Activated naive CD4-positive, alpha-beta T cell treated with anti-CD3 and anti-CD28 coated beads, Interleukin-2, amount 10 ng/mL, durations not matched to agents 7 days and 5 days (primary cell): ENCODE data around the gene NPAS3.

Source experiments
- CTCF ChIA-PET: fragments of 350-600 bp; sonication (Branson Sonifier 250); formaldehyde crosslinking; loops from one replicate; lab custom pipeline; 2021; ENCODE audit warnings: antibody characterized with exemption; lab: Charles Lee
- DNase-seq: peaks from one replicate; pipeline ENCODE4 v3.0.0-alpha.2; 2020
- H3K27ac Mint-ChIP-seq: one replicate; pipeline ENCODE4 v1.8.0; 2021; ENCODE audit warnings: mild to moderate bottlenecking, moderate library complexity, mixed read lengths
- H3K27me3 Mint-ChIP-seq: one replicate; pipeline ENCODE4 v1.8.0; 2021; ENCODE audit warnings: mild to moderate bottlenecking, mixed read lengths
- H3K36me3 Mint-ChIP-seq: one replicate; pipeline ENCODE4 v1.8.0; 2021; ENCODE audit warnings: mixed read lengths
- H3K4me1 Mint-ChIP-seq: one replicate; pipeline ENCODE4 v1.8.0; 2021; ENCODE audit warnings: mixed read lengths
- H3K4me3 Mint-ChIP-seq: one replicate; pipeline ENCODE4 v1.8.0; 2021; ENCODE audit warnings: mild to moderate bottlenecking, moderate library complexity, mixed read lengths
- H3K9me3 Mint-ChIP-seq: one replicate; pipeline ENCODE4 v1.8.0; 2021; ENCODE audit warnings: mixed read lengths

Gene NPAS3

GRCh38 chr14:33561488-33562175 lies 623.0 kb downstream of the NPAS3 start:
- no peaks in the 10 kb centered on the region for H3K27me3 Mint-ChIP-seq
- H3K27ac Mint-ChIP-seq = no peak overlapping the region
- no peaks in the 10 kb centered on the region for H3K4me1 Mint-ChIP-seq
- DNase-seq = no peak
- no peak overlapping the region for H3K4me3 Mint-ChIP-seq
- no peaks in the 10 kb centered on the region for H3K9me3 Mint-ChIP-seq
- CTCF ChIA-PET = no interaction called here
- no peaks in the 10 kb centered on the region for H3K36me3 Mint-ChIP-seq

GRCh38 chr14:33563191-33563900 lies 624.7 kb downstream of the NPAS3 start:
- no peak overlapping the region for H3K27ac Mint-ChIP-seq
- CTCF ChIA-PET = no interaction called here
- H3K27me3 Mint-ChIP-seq = no peaks in the 10 kb centered on the region
- H3K4me1 Mint-ChIP-seq = no peaks in the 10 kb centered on the region
- no peaks in the 10 kb centered on the region for H3K9me3 Mint-ChIP-seq
- no peaks in the 10 kb centered on the region for H3K36me3 Mint-ChIP-seq
- no peak overlapping the region for H3K4me3 Mint-ChIP-seq
- DNase-seq = no peak

GRCh38 chr14:33563901-33564197 lies 625.2 kb downstream of the NPAS3 start:
- Mint-ChIP-seq H3K36me3 (no peaks in the 10 kb centered on the region), H3K27me3 (no peaks in the 10 kb centered on the region), H3K27ac (no peak overlapping the region), H3K4me3 (no peak overlapping the region), H3K4me1 (no peaks in the 10 kb centered on the region), H3K9me3 (no peaks in the 10 kb centered on the region)
- CTCF ChIA-PET = no interaction called here
- DNase-seq = no peak

- Mint-ChIP-seq H3K27me3 (no peaks in the 10 kb centered on the region), H3K36me3 (no peaks in the 10 kb centered on the region), H3K9me3 (no peaks in the 10 kb centered on the region), H3K27ac (no peak overlapping the region), H3K4me3 (no peak overlapping the region), H3K4me1 (no peaks in the 10 kb centered on the region)
- no peak for DNase-seq
- CTCF ChIA-PET = no interaction called here
These were observed 626.3 kb downstream of the NPAS3 start for GRCh38 chr14:33564774-33565630.

GRCh38 chr14:33566082-33566481 lies 627.4 kb downstream of the NPAS3 start:
- CTCF ChIA-PET = no interaction called here
- no peak overlapping the region for H3K27ac Mint-ChIP-seq
- no peak for DNase-seq
- no peaks in the 10 kb centered on the region for H3K4me1 Mint-ChIP-seq
- H3K27me3 Mint-ChIP-seq = no peaks in the 10 kb centered on the region
- no peaks in the 10 kb centered on the region for H3K36me3 Mint-ChIP-seq
- no peaks in the 10 kb centered on the region for H3K9me3 Mint-ChIP-seq
- H3K4me3 Mint-ChIP-seq = no peak overlapping the region

GRCh38 chr14:33567023-33567728 lies 628.5 kb downstream of the NPAS3 start:
- no peak for DNase-seq
- no peak overlapping the region for H3K27ac Mint-ChIP-seq
- CTCF ChIA-PET = no interaction called here
- H3K36me3 Mint-ChIP-seq = no peaks in the 10 kb centered on the region
- H3K4me3 Mint-ChIP-seq = no peak overlapping the region
- H3K27me3 Mint-ChIP-seq = no peaks in the 10 kb centered on the region
- H3K4me1 Mint-ChIP-seq = no peaks in the 10 kb centered on the region
- no peaks in the 10 kb centered on the region for H3K9me3 Mint-ChIP-seq

GRCh38 chr14:33567731-33568130 lies 629.1 kb downstream of the NPAS3 start:
- CTCF ChIA-PET = no interaction called here
- Mint-ChIP-seq H3K27ac (no peak overlapping the region), H3K36me3 (no peaks in the 10 kb centered on the region), H3K9me3 (no peaks in the 10 kb centered on the region), H3K4me3 (no peak overlapping the region), H3K27me3 (no peaks in the 10 kb centered on the region), H3K4me1 (no peaks in the 10 kb centered on the region)
- no peak for DNase-seq

- Mint-ChIP-seq H3K4me1 (no peaks in the 10 kb centered on the region), H3K36me3 (no peaks in the 10 kb centered on the region), H3K27ac (no peak overlapping the region), H3K4me3 (no peak overlapping the region), H3K27me3 (no peaks in the 10 kb centered on the region), H3K9me3 (no peaks in the 10 kb centered on the region)
- DNase-seq = no peak
- CTCF ChIA-PET = no interaction called here
These were observed 630.4 kb downstream of the NPAS3 start for GRCh38 chr14:33568935-33569579.

GRCh38 chr14:33569821-33570687 lies 631.4 kb downstream of the NPAS3 start:
- no peaks in the 10 kb centered on the region for H3K4me1 Mint-ChIP-seq
- H3K36me3 Mint-ChIP-seq = no peaks in the 10 kb centered on the region
- no peak for DNase-seq
- H3K9me3 Mint-ChIP-seq = no peaks in the 10 kb centered on the region
- CTCF ChIA-PET = no interaction called here
- H3K4me3 Mint-ChIP-seq = no peak overlapping the region
- no peak overlapping the region for H3K27ac Mint-ChIP-seq
- H3K27me3 Mint-ChIP-seq = no peaks in the 10 kb centered on the region

- Mint-ChIP-seq H3K9me3 (peaks cover 1% of the 10 kb centered on the region), H3K27me3 (no peaks in the 10 kb centered on the region), H3K4me1 (no peaks in the 10 kb centered on the region), H3K27ac (no peak overlapping the region), H3K4me3 (no peak overlapping the region), H3K36me3 (no peaks in the 10 kb centered on the region)
- DNase-seq = no peak
- CTCF ChIA-PET = no interaction called here
These were observed 632.1 kb downstream of the NPAS3 start for GRCh38 chr14:33570694-33571310.

- Mint-ChIP-seq H3K4me1 (no peaks in the 10 kb centered on the region), H3K4me3 (no peak overlapping the region), H3K27ac (no peak overlapping the region), H3K27me3 (no peaks in the 10 kb centered on the region), H3K9me3 (peaks cover 1% of the 10 kb centered on the region), H3K36me3 (no peaks in the 10 kb centered on the region)
- CTCF ChIA-PET = no interaction called here
- no peak for DNase-seq
These were observed 634.7 kb downstream of the NPAS3 start for GRCh38 chr14:33573301-33573880.

- no peak for DNase-seq
- Mint-ChIP-seq H3K4me1 (no peaks in the 10 kb centered on the region), H3K27ac (no peak overlapping the region), H3K36me3 (no peaks in the 10 kb centered on the region), H3K4me3 (no peak overlapping the region), H3K9me3 (peaks cover 1% of the 10 kb centered on the region), H3K27me3 (no peaks in the 10 kb centered on the region)
- CTCF ChIA-PET = no interaction called here
These were observed 637.3 kb downstream of the NPAS3 start for GRCh38 chr14:33576014-33576413.
